Activated T-helper 17 cell treated with anti-CD3 and anti-CD28 coated beads, Interleukin-2, amount 50 U/mL, for 72 hours (primary cell): ENCODE results near the gene LMAN2. TPM values are rescaled to one million over a fixed set of nuclear protein-coding genes. Genes with fewer than 3 reads are reported as not detected.

Experiments used
- ATAC-seq: fragments of 150-1000 bp; cut with Tn5 transposase; replicated peaks from 2 replicates; pipeline ENCODE4 v1.10.0; 2021; ENCODE audit warnings: mild to moderate bottlenecking, moderate library complexity
- H3K27ac Mint-ChIP-seq: one replicate; pipeline ENCODE4 v1.8.0; 2022; ENCODE audit warnings: mixed read lengths
- H3K27me3 Mint-ChIP-seq: one replicate; pipeline ENCODE4 v1.8.0; 2022; ENCODE audit warnings: mixed read lengths
- H3K36me3 Mint-ChIP-seq: one replicate; pipeline ENCODE4 v1.8.0; 2022; ENCODE audit warnings: low read depth, mild to moderate bottlenecking, mixed read lengths
- H3K4me1 Mint-ChIP-seq: one replicate; pipeline ENCODE4 v1.8.0; 2022; ENCODE audit warnings: mixed read lengths
- H3K4me3 Mint-ChIP-seq: one replicate; pipeline ENCODE4 v1.8.0; 2022; ENCODE audit warnings: mild to moderate bottlenecking, mixed read lengths
- H3K9me3 Mint-ChIP-seq: one replicate; pipeline ENCODE4 v1.8.0; 2022; ENCODE audit warnings: mixed read lengths
- total RNA-seq, 2 donors: library from RNA; stranded (reverse); gene quantifications; one replicate each; pipeline ENCODE4 v1.2.3, GENCODE V29; 2022

LMAN2 gene
- total RNA-seq, 2 donors from 2014 or later = 94.3 to 122 TPM

DNA sequence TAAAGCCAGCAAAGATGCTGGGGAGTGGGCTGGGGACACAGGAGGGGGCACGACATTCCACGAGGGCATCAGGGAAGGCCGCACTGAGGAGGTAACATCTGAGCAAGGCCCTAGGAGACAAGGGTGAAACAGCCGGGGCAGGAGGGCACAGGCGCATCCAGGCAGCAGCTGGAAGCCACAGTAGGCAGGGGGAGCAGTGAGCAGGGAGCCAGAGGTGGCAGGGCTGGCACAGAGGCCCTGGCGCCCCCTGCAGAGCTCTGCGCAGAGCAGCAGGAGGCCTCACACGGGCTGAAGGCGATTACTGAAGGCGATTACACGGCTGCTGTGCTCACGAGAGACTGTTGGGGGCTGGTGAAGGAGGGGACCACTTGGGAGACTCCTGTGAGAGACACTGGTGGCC is 15.4 kb downstream of the LMAN2 start:
- H3K36me3 Mint-ChIP-seq = peaks cover 88% of the 10 kb centered on the region
- ATAC-seq = peak; percentile 44
- peak overlapping the region; percentile 44 for H3K27ac Mint-ChIP-seq
- H3K4me3 Mint-ChIP-seq = no peak overlapping the region
- peaks cover 14% of the 10 kb centered on the region for H3K4me1 Mint-ChIP-seq
- no peaks in the 10 kb centered on the region for H3K27me3 Mint-ChIP-seq
- H3K9me3 Mint-ChIP-seq = no peaks in the 10 kb centered on the region

DNA sequence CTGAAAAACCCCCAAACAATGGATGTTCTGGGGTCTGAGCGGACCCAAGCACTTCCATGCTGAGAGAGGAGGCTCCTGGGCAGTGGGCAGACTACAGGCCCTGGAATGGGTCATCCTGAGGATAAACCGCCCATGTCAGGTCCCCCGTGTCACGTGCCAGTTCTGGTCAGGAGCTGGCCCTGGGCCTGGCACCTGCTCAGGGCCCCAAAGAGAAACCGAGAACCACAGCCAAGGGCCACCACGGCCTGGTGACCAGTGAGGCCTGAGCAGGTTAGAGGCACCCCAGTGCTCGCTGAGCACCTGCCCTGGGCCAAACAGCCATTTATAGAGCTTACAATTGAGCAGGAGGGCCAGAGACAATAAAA is 15.8 kb downstream of the LMAN2 start:
- H3K27me3 Mint-ChIP-seq = no peaks in the 10 kb centered on the region
- no peak overlapping the region for H3K4me3 Mint-ChIP-seq
- ATAC-seq = no peak
- H3K27ac Mint-ChIP-seq = peak overlapping the region; percentile 44
- no peaks in the 10 kb centered on the region for H3K9me3 Mint-ChIP-seq
- peaks cover 88% of the 10 kb centered on the region for H3K36me3 Mint-ChIP-seq
- H3K4me1 Mint-ChIP-seq = peaks cover 14% of the 10 kb centered on the region

DNA sequence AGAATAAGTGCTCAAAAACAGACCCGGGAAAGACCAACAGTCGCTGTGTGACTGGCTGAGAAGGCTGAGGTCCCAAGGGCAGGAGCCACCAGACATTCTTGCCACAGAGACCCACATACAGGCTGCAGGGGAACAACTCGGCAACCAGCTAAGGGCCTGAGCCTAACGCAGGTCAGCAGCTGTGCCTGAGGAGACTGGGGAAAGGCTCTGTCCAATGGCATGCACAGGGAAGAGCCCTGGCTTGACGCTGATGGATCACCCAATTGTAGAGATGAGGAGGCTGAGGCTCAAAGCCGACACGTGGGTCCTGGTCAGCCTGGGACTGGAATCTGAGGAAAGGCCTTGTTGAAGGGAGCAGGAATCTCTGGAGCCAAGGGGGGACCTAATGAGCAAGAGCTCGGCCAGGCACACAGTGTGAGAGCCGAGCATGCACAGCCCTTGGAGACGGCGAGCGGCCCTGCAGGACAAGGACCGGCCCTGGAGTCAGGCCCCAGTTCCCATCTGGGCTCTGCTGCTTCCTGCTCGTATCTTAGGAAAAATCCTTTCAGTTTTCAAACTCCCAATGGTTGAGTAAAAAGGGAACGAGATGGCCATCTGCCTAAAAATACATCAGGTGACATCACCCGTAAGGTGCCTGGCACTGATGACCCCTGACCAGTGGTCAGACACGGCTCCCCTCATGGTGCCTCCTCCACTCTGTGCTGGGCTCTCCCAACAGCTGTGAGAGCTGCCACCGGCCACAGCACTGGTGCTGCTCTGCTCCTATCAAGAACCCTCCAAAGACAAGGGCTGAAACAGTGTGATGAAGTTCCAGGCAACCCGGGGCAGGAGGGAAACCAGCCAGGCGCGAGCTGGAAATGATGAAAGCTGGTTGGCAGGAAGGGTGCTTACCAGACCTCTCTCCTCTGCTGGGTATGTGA is 16.4 kb downstream of the LMAN2 start:
- Mint-ChIP-seq H3K36me3 (peaks cover 90% of the 10 kb centered on the region), H3K27ac (no peak overlapping the region), H3K4me3 (no peak overlapping the region), H3K4me1 (peaks cover 13% of the 10 kb centered on the region), H3K27me3 (no peaks in the 10 kb centered on the region), H3K9me3 (no peaks in the 10 kb centered on the region)
- no peak for ATAC-seq

DNA sequence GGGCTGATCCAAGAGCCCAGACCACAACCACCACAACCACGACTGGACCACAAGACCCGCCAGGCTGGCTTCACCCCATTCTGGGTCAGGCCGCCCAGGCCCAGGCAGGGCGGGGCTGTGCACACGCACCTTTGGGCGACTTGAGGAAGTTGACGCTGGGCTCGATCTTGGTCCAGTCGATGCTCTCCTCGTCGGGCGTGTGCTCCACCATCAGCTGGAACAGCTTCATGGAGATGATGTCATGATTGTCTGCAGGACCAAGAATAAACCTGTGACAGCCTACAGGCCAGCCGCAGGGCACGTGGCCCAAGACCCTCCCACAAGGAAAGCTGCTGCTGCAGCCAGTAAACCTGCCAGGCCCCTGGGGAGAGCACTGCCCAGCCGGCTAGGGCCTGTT is 17.3 kb downstream of the LMAN2 start:
- Mint-ChIP-seq H3K4me3 (no peak overlapping the region), H3K27ac (no peak overlapping the region), H3K4me1 (peaks cover 4% of the 10 kb centered on the region), H3K27me3 (no peaks in the 10 kb centered on the region), H3K9me3 (no peaks in the 10 kb centered on the region), H3K36me3 (peaks cover 89% of the 10 kb centered on the region)
- no peak for ATAC-seq

DNA sequence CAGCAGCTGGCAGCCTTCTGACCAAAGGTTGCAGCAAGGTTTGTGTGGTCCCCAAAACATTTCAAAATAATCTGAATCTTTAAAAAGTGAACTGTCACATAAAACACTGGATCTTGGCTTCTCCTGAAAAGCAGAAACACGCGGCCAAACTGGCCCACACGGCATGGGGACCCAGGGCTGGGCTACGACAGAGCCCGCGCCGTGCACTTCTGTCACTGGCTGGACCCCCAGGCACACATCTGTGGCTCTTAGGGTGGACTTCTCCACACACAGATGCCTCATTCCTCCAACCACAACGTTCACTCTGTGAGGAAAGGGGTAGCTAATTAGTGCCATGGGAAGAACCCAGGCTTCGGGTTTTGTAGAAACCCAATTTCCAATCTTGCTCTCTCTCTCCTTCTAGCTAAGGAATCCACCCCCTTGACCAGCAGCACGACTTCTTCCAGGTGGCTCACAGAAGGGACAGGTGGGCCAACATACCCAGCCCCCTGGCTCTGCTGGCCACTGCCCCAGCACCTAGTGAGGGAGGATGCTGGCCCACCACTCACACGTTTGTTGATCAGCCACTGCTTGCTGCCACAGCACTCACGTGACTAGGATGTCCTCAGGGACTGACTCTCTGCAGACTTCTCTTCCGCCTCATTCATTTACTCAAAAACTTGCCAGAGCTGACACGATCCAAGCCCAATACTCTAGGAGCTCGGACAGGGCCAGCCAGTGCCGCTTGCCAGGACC is 17.9 kb downstream of the LMAN2 start:
- Mint-ChIP-seq H3K9me3 (no peaks in the 10 kb centered on the region), H3K27ac (no peak overlapping the region), H3K27me3 (no peaks in the 10 kb centered on the region), H3K36me3 (peaks cover 83% of the 10 kb centered on the region), H3K4me1 (peaks cover 4% of the 10 kb centered on the region), H3K4me3 (no peak overlapping the region)
- no peak for ATAC-seq

DNA sequence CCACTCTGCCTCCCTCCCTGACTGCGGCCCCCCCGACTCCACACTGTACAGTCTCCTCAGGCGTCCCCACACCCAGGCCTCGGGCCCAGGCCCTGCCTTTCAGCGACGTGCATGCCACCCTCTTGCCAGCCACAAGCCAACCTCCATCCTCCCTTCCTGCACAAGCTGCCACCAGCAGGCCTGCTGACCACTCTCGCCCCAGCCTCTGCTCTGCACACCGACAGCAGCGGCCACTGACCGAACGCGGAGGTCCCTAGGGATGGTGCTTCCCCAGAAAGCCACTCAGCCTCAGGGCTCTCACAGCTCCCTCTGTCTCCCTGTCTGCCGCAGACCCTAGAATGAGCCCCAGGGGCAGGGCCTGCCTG is 18.6 kb downstream of the LMAN2 start:
- no peak overlapping the region for H3K4me3 Mint-ChIP-seq
- ATAC-seq = no peak
- H3K27ac Mint-ChIP-seq = no peak overlapping the region
- H3K9me3 Mint-ChIP-seq = no peaks in the 10 kb centered on the region
- H3K27me3 Mint-ChIP-seq = no peaks in the 10 kb centered on the region
- peaks cover 83% of the 10 kb centered on the region for H3K36me3 Mint-ChIP-seq
- H3K4me1 Mint-ChIP-seq = peaks cover 6% of the 10 kb centered on the region

DNA sequence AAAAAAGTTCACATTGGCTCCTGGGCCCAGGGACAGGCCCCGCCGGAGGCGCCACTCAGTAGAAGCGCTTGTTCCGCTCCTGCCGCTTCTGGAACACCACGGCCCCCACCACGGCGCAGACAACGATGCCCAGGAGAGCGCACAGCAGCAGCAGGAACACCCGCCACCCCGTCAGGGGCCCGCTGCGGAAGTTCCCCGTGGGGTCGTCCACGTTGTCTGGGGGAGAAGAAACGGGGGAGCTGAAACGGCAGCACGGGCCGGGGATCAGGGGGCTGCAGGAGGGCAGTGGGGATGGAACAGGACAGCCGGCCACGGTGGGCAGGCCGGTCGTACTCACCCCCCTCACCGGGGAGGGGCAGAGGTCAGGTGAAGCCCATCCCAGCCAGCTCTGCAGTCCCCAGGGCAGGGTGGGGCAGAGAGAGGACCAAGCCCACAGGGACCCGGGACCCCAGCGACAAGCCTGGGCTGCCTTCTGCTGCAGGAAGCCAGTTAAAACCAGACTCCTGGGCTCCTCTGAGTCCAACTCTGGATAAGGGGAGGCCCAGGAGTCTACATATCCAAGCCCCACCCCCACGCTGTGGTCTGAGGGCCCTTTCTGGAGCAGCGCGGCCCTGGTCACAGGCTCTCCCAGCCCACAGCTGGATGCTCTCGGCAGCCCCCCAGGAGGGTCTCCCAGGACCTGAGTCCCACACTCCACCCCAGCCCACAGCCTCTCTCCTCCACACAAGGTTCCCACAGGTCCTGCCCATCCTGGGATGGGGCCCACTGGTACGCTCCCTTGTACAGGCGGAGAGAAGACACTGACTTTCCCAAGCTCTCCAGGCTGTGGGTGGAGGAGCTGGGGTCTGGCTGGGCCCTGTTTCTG is 19.2 kb downstream of the LMAN2 start:
- H3K27ac Mint-ChIP-seq = no peak overlapping the region
- H3K36me3 Mint-ChIP-seq = peaks cover 82% of the 10 kb centered on the region
- H3K9me3 Mint-ChIP-seq = no peaks in the 10 kb centered on the region
- H3K4me1 Mint-ChIP-seq = peaks cover 10% of the 10 kb centered on the region
- H3K27me3 Mint-ChIP-seq = no peaks in the 10 kb centered on the region
- no peak overlapping the region for H3K4me3 Mint-ChIP-seq
- ATAC-seq = no peak

DNA sequence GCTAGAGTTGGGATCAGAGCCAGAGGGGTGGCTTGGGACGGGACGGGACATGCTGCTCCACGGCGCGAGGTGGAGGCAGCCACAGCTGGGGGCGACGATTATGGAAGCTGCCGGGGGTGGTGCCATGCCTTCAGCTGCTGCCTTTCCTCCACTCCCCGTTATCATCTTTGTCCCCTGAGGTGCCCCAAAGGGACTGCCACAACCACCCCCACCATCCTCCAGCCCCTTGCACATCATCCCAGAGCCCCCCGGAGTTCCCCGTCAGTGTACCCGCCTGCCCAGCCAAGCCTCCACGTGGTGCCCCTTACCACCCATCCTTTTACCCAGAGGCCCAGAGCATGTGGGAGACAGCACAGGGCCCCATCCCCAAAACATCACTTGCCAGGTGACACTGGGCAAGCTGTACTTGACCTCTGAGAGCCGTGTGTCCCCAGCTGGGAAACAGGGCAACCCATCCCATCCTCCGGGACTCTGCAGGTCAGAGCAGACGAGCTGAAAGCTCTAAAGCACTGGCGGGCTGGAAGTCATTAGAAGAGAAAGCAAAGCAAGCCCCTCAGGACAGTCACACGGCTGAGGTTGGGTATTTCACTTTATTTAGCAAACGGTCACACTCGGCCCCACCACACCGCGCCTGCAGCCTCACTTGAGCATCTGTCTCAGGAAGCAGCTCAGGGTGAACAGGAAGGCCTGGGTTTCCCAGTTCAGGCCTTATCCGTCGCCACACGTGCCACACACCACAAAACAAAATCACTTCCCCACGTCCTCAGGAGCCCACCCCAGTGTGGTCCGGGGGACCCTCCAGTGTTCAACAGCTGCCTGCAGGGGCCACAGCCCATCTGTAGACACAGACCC is 20.3 kb downstream of the LMAN2 start:
- H3K4me3 Mint-ChIP-seq = no peak overlapping the region
- no peak overlapping the region for H3K27ac Mint-ChIP-seq
- H3K27me3 Mint-ChIP-seq = no peaks in the 10 kb centered on the region
- no peaks in the 10 kb centered on the region for H3K9me3 Mint-ChIP-seq
- H3K36me3 Mint-ChIP-seq = peaks cover 79% of the 10 kb centered on the region
- H3K4me1 Mint-ChIP-seq = peaks cover 10% of the 10 kb centered on the region
- no peak for ATAC-seq

DNA sequence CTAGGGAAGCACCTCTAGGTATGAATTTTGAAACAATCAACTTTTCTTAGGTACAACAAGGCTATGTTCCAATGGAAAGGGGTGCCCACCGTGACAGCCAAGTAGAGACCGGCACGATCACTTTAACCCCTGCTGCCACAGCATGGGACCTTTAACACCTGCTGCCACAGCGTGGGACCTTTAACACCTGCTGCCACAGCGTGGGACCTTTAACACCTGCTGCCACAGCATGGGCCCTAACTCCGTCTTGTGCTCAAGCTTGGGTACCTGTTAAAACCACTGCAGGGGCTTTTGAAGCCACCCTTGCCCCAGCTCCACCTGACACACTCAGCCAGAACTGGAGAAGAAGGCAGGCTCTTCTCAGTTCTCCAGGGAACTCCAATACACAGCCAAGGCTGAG is 21.6 kb downstream of the LMAN2 start:
- Mint-ChIP-seq H3K9me3 (no peaks in the 10 kb centered on the region), H3K27me3 (no peaks in the 10 kb centered on the region), H3K36me3 (peaks cover 66% of the 10 kb centered on the region), H3K4me3 (no peak overlapping the region), H3K27ac (no peak overlapping the region), H3K4me1 (peaks cover 6% of the 10 kb centered on the region)
- no peak for ATAC-seq

DNA sequence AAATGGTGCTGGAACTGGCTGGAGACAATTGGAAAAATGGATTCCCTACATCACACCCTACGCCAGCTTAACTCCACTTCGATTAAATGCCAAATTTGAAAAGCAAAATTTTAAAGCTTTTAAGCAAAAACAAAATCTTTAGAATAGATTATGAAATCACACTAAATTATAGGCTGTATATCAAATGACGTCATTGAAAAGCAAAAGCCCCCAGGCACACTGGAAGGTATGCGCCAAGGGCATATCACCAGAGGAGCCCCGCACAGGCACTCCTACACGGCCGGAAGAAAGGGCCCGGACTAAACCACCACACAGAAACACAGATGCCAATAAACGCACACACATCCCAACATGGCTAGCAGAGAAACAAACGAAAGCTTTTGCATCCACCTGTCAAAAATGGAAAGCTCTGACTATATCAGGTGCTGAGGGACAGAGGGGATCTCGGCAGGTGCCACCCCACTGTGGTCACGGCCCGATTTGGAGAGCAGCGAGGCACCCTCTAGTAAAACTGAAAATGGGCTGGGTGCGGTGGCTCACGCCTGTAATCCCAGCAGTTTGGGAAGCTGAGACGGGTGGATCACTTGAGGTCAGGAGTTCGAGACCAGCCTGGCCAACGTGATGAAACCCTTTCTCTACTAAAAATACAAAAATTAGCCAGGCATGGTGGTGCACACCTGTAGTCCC is 22.8 kb downstream of the LMAN2 start:
- ATAC-seq = no peak
- Mint-ChIP-seq H3K36me3 (peaks cover 54% of the 10 kb centered on the region), H3K9me3 (no peaks in the 10 kb centered on the region), H3K4me3 (no peak overlapping the region), H3K27ac (no peak overlapping the region), H3K4me1 (peaks cover 6% of the 10 kb centered on the region), H3K27me3 (no peaks in the 10 kb centered on the region)

DNA sequence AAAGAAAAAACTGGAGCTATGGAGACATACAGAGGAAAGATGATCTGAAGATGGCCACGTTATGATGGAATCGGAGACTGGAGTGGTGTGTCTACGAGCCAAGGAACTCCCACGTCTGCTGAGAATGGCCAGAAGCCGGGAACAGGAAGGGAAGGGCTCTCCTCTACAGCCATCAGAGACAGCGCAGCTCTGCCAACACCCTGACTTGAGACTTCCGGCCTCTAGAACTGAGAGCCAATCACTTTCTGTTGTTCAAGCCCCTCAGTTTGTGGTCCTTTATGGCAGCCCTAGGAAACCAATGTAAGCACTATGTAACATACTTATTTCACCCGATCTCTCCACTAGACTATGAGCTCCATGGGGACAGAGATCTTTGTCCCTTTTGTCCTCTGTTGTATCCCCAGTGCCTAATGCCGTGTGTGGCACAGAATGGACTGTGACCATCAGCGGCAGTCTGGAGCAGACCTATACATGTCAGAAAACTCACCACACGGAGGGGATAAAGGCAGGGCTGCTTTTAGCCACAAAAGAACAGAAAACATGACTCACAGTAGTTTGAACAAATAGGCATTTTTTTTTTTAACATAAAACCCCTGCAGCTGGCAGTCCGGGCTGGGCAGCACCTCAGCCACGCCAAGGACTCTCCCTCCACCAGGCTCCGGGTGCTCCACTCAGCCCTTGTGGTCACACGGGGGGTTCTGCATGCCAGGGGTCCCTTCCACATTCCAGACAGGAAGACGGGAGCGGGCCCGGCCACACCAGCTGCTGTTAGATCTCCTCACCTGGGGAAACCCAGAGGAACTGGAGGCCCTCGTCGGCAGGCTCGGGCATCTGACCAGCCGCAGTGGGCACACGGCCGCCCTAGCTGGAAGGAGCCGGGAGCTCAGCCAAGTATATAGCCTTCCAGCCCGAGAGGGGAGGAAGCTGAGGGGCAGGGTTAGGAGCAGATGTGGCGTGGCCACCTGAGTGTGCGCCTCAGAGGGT is 23.6 kb downstream of the LMAN2 start:
- H3K36me3 Mint-ChIP-seq = peaks cover 53% of the 10 kb centered on the region
- peak overlapping the region; percentile 39 for H3K4me3 Mint-ChIP-seq
- ATAC-seq = peak; percentile 89
- H3K27me3 Mint-ChIP-seq = no peaks in the 10 kb centered on the region
- H3K4me1 Mint-ChIP-seq = peaks cover 6% of the 10 kb centered on the region
- H3K9me3 Mint-ChIP-seq = no peaks in the 10 kb centered on the region
- H3K27ac Mint-ChIP-seq = peak overlapping the region; percentile 25

DNA sequence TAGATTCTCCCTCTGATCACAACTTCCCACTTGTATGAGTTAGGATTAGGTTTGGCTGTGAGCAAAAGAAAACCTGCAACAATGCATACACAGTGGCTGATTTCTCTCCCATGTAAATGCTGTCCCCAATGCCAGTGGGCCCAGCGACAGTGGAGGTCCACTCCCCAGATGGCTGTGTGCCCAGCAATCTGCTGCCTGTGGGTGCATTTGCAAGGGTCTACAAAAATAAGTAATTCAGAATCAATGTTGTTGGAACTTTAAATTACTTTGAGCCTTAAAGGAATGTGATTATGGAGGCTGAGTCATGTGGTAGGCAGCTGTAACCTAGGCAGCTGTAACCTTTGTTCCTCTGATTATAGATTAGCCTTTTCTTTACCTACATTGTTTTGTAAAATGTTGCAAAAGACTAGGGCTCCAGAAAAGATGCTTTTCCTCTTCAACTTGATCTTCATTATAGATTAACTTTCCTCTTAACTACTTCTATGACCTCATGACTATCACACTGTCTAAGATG is 25.5 kb downstream of the LMAN2 start:
- peaks cover 46% of the 10 kb centered on the region for H3K36me3 Mint-ChIP-seq
- H3K27me3 Mint-ChIP-seq = no peaks in the 10 kb centered on the region
- peaks cover 6% of the 10 kb centered on the region for H3K4me1 Mint-ChIP-seq
- H3K27ac Mint-ChIP-seq = peak overlapping the region; percentile 54
- H3K4me3 Mint-ChIP-seq = no peak overlapping the region
- ATAC-seq = no peak
- no peaks in the 10 kb centered on the region for H3K9me3 Mint-ChIP-seq
